ENCODE data around the gene KIF5C.

KIF5C gene

DNA sequence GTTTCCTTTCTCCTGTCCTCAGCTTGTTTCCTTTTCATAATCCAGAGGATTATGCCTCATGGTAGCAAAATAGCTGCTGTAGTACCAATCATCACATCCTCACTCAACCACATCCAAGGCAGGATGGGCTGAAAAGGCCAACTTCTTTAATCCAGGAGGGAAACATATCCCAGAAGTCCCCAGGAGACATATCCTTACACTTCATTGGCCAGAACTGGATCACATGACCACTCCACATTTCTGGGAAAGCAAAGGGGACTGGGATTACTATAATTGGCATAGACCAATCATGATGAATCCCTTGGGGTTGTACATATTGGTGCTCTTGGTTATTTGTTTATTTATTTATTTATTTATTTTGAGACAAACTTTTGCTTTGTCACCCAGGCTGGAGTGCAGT is 109.4 kb downstream of the KIF5C start:
- DNase-seq (ENCODE audit: low read depth in 2 of 2, low spot score in 1 of 2) = no peak

- DNase-seq (ENCODE audit: low read depth in 2 of 2, low spot score in 1 of 2) = no peak
Measured at GRCh38 chr2:148987286-148987685, 112.3 kb downstream of the KIF5C start.

GRCh38 chr2:148988337-148988736 is 113.3 kb downstream of the KIF5C start:
- no peak for DNase-seq (ENCODE audit: low read depth in 2 of 2, low spot score in 1 of 2)

DNA sequence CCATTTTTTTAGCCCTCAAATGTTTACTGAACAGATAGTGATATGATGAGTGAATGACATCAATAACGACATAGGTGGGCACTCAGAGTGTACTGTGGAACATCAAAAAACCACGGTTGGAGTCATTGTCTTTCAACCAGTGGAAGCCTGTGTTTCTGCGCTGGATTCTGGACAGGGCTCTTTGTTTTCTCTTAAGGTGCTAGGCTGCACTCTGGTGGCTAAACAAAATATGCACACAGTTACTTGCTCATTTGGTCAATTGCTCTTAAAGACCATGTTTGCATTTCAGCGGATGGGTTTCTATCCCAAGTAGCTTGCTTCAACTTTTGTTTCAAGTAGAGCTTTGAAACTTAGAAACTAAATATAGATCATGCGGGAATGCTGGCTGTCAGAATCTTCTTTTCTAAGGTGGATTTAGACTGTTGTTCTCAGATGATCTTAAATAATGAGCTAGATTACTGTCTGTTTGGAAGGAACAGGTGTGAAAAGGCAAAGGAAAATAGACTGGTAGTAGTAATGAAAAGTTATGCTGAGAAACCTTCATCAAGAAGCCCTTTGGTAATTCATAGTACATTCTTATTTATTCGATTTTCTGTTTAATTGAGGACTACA is 115.0 kb downstream of the KIF5C start:
- DNase-seq (ENCODE audit: low read depth in 2 of 2, low spot score in 1 of 2) = peak in 1 of 2 donors; percentile 17

- DNase-seq (ENCODE audit: low read depth in 2 of 2, low spot score in 1 of 2) = no peak
Measured at GRCh38 chr2:148990968-148991367, 115.9 kb downstream of the KIF5C start.

GRCh38 chr2:148992448-148992847 is 117.4 kb downstream of the KIF5C start:
- no peak for DNase-seq (ENCODE audit: low read depth in 2 of 2, low spot score in 1 of 2)

- no peak for DNase-seq (ENCODE audit: low read depth in 2 of 2, low spot score in 1 of 2)
Measured at GRCh38 chr2:148993351-148993750, 118.3 kb downstream of the KIF5C start.

GRCh38 chr2:148994341-148994740 is 119.3 kb downstream of the KIF5C start:
- DNase-seq (ENCODE audit: low read depth in 2 of 2, low spot score in 1 of 2) = no peak

DNA sequence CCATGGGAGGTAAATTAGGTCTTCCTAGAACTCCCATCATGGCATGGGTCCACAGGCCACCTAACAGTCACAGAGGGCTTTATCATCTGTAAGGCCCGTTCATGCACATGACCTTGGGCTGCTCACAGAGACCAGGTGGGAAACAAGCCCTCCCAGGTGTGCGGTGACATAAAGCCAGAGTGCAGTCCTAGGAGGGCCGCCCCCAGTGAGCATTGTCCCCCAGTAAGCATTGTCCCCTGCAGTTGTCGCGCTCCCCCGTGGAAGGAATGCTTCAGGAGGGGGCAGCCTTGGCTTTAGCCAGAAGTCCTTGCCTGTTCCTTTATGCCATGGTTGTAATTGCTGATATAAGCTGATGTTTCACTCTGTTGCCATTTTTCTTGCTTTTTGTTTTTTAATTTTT is 121.8 kb downstream of the KIF5C start:
- no peak for DNase-seq (ENCODE audit: low read depth in 2 of 2, low spot score in 1 of 2)

GRCh38 chr2:148998165-148998830 is 123.3 kb downstream of the KIF5C start:
- no peak for DNase-seq (ENCODE audit: low read depth in 2 of 2, low spot score in 1 of 2)

DNA sequence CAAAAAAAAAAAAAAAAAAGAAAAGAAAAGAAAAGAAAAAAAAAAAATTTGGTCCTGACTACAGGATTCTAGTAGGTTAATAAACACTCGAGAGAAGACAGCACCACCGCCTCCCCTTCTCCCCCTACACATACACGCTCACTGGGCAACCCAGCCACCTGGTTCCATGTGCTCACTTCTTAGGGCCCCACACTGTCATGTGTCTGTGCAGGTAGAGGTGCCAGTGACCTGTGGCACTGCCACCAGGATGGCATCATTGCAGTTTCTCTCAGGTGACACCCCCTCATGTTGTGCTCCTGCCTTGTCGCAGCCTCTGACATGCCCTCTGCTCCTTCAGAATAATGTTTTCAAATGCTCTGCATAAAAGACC is 123.8 kb downstream of the KIF5C start:
- DNase-seq (ENCODE audit: low read depth in 2 of 2, low spot score in 1 of 2) = no peak

GRCh38 chr2:148999451-148999921 is 124.5 kb downstream of the KIF5C start:
- no peak for DNase-seq (ENCODE audit: low read depth in 2 of 2, low spot score in 1 of 2)

GRCh38 chr2:149000158-149000938 is 125.3 kb downstream of the KIF5C start:
- no peak for DNase-seq (ENCODE audit: low read depth in 2 of 2, low spot score in 1 of 2)

DNA sequence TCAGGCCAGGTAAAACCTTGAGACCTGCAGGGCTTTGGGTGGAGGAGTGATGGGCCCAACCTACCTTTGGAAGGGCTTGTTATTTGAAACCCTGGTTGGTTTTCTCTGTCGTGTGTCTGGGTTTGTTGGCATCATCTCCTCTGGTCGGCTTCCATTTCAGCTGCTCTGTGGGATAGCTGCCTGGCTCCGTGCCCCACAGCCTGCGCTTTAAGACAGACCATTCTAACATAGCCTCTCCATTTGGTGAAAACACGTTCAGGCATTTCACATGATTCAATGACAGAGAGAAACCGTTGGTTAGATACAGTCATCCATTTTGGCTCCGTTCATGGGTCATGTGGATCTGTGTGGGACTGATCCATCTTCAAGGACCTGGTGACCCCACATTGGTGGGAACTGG is 126.5 kb downstream of the KIF5C start:
- DNase-seq (ENCODE audit: low read depth in 2 of 2, low spot score in 1 of 2) = no peak

- no peak for DNase-seq (ENCODE audit: low read depth in 2 of 2, low spot score in 1 of 2)
Measured at GRCh38 chr2:149002378-149002890, 127.4 kb downstream of the KIF5C start.

DNA sequence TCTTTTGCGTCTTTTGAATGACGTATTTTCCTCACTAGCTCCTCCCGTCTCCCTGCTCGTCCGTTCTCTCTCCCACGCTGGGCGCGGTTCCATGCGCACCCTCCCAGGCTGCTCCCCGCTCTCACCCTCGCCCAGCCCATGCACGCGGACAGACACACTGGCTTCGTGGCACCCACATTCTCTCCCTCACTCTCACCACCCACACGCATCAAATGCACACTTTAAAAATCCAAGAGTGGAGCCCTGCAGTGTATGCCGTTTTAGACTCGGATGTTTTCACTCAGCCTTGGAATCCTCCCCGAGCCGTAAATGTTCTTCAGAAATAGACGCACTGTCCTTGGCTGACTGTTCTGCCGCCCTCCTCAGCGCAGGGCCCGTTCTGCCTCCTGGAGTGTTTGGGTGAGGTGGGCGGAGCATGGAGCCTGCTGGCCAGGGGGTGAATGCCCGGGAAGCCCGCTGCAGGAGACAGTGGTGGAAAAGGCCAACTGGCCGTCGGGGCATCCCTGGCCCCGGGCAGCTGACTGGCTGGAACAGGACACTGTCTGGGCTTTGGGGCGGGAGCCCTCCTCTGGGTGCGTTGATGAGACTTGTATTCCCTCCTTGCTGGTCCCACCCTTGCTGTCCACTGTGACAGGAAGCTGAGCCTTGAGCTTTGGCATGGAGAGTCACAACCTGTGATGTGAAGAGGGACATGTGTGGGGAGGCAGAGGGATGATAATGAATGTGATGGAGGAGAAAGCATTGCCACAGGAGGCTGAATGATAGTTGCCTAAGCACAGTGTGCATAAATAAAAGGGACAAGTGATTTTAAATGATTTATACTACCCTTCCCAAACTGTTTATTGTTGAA is 128.1 kb downstream of the KIF5C start:
- DNase-seq (ENCODE audit: low read depth in 2 of 2, low spot score in 1 of 2) = no peak

DNA sequence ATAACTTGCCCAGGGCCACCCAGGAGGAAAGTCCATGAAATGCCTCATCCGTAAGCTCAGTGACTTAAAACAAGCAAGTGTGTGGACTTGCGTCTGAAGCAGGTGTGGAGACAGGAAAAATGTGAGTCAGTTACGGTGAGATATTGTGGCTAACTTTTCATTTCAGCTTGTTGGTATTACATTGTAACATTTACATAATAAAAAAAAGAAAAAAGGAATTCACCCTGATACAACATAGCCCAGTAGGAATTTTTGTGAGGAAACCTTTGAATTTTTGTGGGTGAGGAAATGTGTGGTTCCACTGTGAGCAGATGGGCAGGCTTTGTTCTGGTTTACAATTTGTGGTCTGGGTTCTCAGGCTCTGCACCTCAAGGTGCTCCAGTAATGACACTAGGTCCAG is 129.8 kb downstream of the KIF5C start:
- no peak for DNase-seq (ENCODE audit: low read depth in 2 of 2, low spot score in 1 of 2)

DNA sequence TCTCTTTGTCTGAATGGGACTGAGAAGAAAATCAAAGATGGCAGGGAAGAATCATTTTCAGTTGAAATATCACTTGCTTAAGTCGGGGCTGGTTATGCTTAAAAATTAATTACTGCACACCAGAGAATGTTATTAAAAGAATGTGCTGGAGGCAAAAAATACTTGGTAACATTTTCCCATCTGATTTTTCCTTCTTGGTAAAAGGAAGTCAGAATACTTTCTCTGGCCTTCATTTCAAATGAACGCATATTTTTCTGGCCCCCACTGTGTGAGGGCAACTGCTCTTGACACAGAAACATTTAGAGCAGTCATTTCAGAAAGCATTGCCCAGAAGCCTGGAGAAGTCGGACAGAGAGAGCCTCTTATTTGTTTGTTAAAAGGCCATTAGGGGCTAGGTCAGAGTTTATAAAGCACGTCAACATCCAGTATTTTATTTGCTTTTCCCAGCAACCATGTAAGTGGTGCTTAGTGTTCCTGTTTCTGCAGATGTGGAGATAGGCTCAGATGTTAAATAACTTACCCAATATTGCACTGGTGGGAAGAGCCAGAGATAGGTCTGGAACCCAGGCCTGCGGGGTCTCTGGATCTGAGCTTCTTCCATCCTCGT is 130.5 kb downstream of the KIF5C start:
- DNase-seq (ENCODE audit: low read depth in 2 of 2, low spot score in 1 of 2) = no peak

DNA sequence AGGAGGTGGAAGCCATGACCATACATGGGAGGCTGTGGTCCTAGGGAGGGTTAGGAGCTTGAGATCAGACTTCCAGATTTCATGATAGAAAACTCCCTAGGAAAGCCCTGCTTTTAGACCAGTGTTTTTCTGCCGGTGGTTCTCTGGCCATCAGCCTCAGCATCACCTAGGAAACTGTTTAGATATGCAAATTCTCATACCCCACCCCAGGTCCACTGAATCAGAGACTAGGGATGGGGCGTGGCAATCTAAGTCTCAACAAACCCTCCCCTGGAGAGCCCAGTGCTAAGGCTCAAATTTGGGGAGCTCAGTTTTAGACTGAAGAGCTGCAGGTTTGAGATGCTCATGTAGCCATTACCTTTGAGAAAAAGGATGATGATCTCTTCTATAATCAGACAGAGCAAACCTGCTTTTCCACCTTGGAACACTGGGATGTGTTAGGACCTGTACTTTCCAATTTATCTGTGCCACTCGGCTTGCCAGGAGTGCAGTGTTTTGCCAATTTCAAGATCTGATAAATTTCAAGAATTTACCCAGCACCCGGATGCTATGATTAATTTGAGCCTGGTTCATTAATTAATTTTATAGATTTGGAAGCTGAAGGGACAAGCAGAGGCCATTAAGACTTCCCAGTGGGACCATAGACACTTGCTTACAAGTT is 132.0 kb downstream of the KIF5C start:
- no peak for DNase-seq (ENCODE audit: low read depth in 2 of 2, low spot score in 1 of 2)

DNA sequence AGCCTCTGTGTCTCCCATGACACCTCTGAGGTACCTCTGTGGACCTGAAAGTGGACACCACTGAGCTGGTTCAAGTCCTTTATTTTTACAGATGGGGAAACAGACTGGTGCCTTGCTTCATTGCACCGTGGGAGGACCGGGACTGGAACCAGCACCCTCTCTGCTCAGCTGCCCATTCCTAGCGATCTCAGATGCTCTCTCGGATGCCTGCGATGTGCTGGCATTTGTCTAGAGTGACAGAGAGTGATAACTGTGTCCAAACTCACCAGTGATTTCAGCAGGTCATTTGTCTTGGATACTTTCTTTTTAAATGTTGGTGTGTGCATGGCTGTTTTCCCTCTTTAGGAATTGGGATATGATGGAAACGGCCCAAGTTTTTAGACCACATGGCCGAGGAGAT is 133.4 kb downstream of the KIF5C start:
- DNase-seq (ENCODE audit: low read depth in 2 of 2, low spot score in 1 of 2) = no peak
